H1 (cell line): ENCODE data around the gene CNTROB. TPM values are rescaled to one million over a fixed set of nuclear protein-coding genes. Genes with fewer than 3 reads are reported as not detected.

Experiments
- CTCF ChIA-PET: fragments of 300-600 bp; sonication (Branson Sonifier 250); formaldehyde crosslinking; loops from one replicate; lab custom pipeline; 2021; ENCODE audit not compliant: partially characterized antibody; lab: Charles Lee
- POLR2A ChIA-PET: fragments of 300-600 bp; sonication (Branson Sonifier 250); formaldehyde crosslinking; loops from one replicate; lab custom pipeline; 2021; ENCODE audit warnings: inconsistent platforms; ENCODE audit not compliant: partially characterized antibody; lab: Charles Lee
- DNase-seq, 2 experiments: peaks; one replicate each; pipeline versions ENCODE4 v3.0.0 to v3.0.0-alpha.2; 2010 to 2022; ENCODE audit warnings: low spot score in 2 of 2, low read depth in 1 of 2, mixed read lengths in 1 of 2
- FAIRE-seq: peaks from 2 replicates; lab custom pipeline; 2011; peaks lifted over from hg19 to GRCh38; lab: Jason Lieb, UNC
- H2AFZ ChIP-seq: 2 replicates; pipeline ENCODE4 v1.8.1; 2012; ENCODE audit warnings: low read length, inconsistent platforms
- H2AK5ac ChIP-seq: 2 replicates; pipeline ENCODE4 v1.6.1; 2013; ENCODE audit warnings: low read depth, low read length
- H2BK120ac ChIP-seq: replicated peaks from 2 replicates; pipeline ENCODE3; 2013; ENCODE audit warnings: low read depth, low read length, inconsistent platforms
- H2BK12ac ChIP-seq: 2 replicates; pipeline ENCODE4 v1.6.1; 2013; ENCODE audit warnings: low read depth, low read length
- H2BK15ac ChIP-seq: 2 replicates; pipeline ENCODE4 v1.6.1; 2013; ENCODE audit warnings: low read length
- H2BK20ac ChIP-seq: 2 replicates; pipeline ENCODE4 v1.6.1; 2013; ENCODE audit warnings: low read length
- H2BK5ac ChIP-seq: 2 replicates; pipeline ENCODE4 v1.6.1; 2013; ENCODE audit warnings: low read depth, low read length
- H3K14ac ChIP-seq: 2 replicates; pipeline ENCODE4 v1.6.1; 2013; ENCODE audit warnings: inconsistent platforms; ENCODE audit not compliant: insufficient read length
- H3K18ac ChIP-seq: 2 replicates; pipeline ENCODE4 v1.6.1; 2013; ENCODE audit warnings: low read length; ENCODE audit errors: extremely low read depth
- H3K23ac ChIP-seq: 2 replicates; pipeline ENCODE4 v1.6.1; 2013; ENCODE audit warnings: inconsistent platforms; ENCODE audit not compliant: insufficient read length
- H3K23me2 ChIP-seq: 2 replicates; pipeline ENCODE4 v1.6.1; 2013; ENCODE audit warnings: low read depth, low read length
- H3K27ac ChIP-seq: 2 replicates; pipeline ENCODE4 v1.6.1; 2011; ENCODE audit warnings: low read depth, low read length, inconsistent platforms
- H3K27me3 ChIP-seq, 4 experiments: replicated peaks in 1 of 4; 1 replicate in 1 of 4; 2 replicates in 3 of 4; pipeline versions ENCODE4 v1.6.1 to v1.8.1; 2011 to 2013; ENCODE audit warnings: low read length in 3 of 4, mild to moderate bottlenecking in 3 of 4, inconsistent platforms in 2 of 4, mixed read lengths in 2 of 4, moderate library complexity in 1 of 4; ENCODE audit not compliant: control insufficient read depth in 3 of 4, insufficient read depth in 3 of 4; ENCODE audit errors: extremely low read depth in 1 of 4
- H3K36me3 ChIP-seq, 4 experiments: 2 replicates each; pipeline versions ENCODE4 v1.6.1 to v1.8.1; 2011 to 2013; ENCODE audit warnings: mild to moderate bottlenecking in 4 of 4, low read length in 3 of 4, moderate library complexity in 2 of 4, control low read depth in 1 of 4, inconsistent platforms in 1 of 4; ENCODE audit not compliant: insufficient read depth in 4 of 4, control insufficient read depth in 2 of 4
- H3K4ac ChIP-seq: replicated peaks from 2 replicates; pipeline ENCODE3; 2013; ENCODE audit warnings: low read length, low read depth, mixed read lengths, inconsistent platforms; ENCODE audit not compliant: insufficient read length
- H3K4me1 ChIP-seq, 4 experiments: replicated peaks in 1 of 4; 1 replicate in 1 of 4; 2 replicates in 3 of 4; pipeline versions ENCODE4 v1.6.1 to v1.8.1; 2011 to 2013; ENCODE audit warnings: low read length in 3 of 4, inconsistent platforms in 2 of 4, mixed read lengths in 1 of 4; ENCODE audit not compliant: insufficient read depth in 4 of 4, control insufficient read depth in 3 of 4
- H3K4me2 ChIP-seq, 2 experiments: 2 replicates each; pipeline versions ENCODE4 v1.6.1 to v1.8.1; 2011 to 2013; ENCODE audit warnings: low read depth in 2 of 2, low read length in 2 of 2, control low read depth in 1 of 2, inconsistent platforms in 1 of 2, mild to moderate bottlenecking in 1 of 2; ENCODE audit not compliant: insufficient read depth in 1 of 2
- H3K4me3 ChIP-seq, 4 experiments: fragments of 200-600, 300-600 bp in 1 of 4; sonication (generic), shearing (Covaris generic), sonication (Bioruptor Twin) in 1 of 4; 2 replicates each; pipeline versions ENCODE4 v1.5.1 to v1.8.1; 2011 to 2016; ENCODE audit warnings: low read length in 4 of 4, low read depth in 3 of 4, control low read depth in 2 of 4, inconsistent platforms in 2 of 4, mild to moderate bottlenecking in 2 of 4, mixed read lengths in 1 of 4, moderate library complexity in 1 of 4; ENCODE audit not compliant: insufficient read depth in 2 of 4; ENCODE audit errors: extremely low read depth in 1 of 4
- H3K56ac ChIP-seq: replicated peaks from 2 replicates; pipeline ENCODE3; 2013; ENCODE audit warnings: low read depth, mild to moderate bottlenecking, mixed read lengths, low read length, inconsistent platforms; ENCODE audit not compliant: insufficient read length
- H3K79me1 ChIP-seq: 2 replicates; pipeline ENCODE4 v1.6.1; 2013; ENCODE audit warnings: low read depth, low read length, control low read depth
- H3K79me2 ChIP-seq, 2 experiments: 2 replicates each; pipeline versions ENCODE4 v1.6.1 to v1.8.1; 2012 to 2013; ENCODE audit warnings: low read length in 2 of 2, mild to moderate bottlenecking in 2 of 2, inconsistent platforms in 1 of 2; ENCODE audit not compliant: insufficient read depth in 2 of 2, control insufficient read depth in 1 of 2
- H3K9ac ChIP-seq, 4 experiments: replicated peaks in 1 of 4; 1 replicate in 1 of 4; 2 replicates in 3 of 4; pipeline versions ENCODE4 v1.6.1 to v1.8.1; 2011 to 2013; ENCODE audit warnings: low read depth in 3 of 4, low read length in 3 of 4, control low read depth in 2 of 4, mild to moderate bottlenecking in 2 of 4, moderate library complexity in 2 of 4, inconsistent platforms in 1 of 4; ENCODE audit errors: extremely low read depth in 1 of 4
- H3K9me3 ChIP-seq, 2 experiments: 2 replicates each; pipeline versions ENCODE4 v1.6.1 to v1.8.1; 2012 to 2013; ENCODE audit warnings: mild to moderate bottlenecking in 2 of 2, moderate library complexity in 2 of 2, control low read depth in 1 of 2, inconsistent platforms in 1 of 2, low read depth in 1 of 2, low read length in 1 of 2, mixed read lengths in 1 of 2; ENCODE audit not compliant: insufficient read depth in 2 of 2
- H4K20me1 ChIP-seq, 2 experiments: replicated peaks in 1 of 2; 2 replicates each; pipeline versions ENCODE3 to v1.8.1; 2011 to 2013; ENCODE audit warnings: inconsistent platforms in 2 of 2, low read length in 2 of 2, mild to moderate bottlenecking in 1 of 2; ENCODE audit not compliant: insufficient read depth in 2 of 2, control insufficient read depth in 1 of 2
- H4K5ac ChIP-seq: 2 replicates; pipeline ENCODE4 v1.6.1; 2013; ENCODE audit warnings: low read length, low read depth, mixed read lengths, inconsistent platforms; ENCODE audit not compliant: insufficient read length
- H4K8ac ChIP-seq: 2 replicates; pipeline ENCODE4 v1.8.0; 2013; ENCODE audit warnings: mild to moderate bottlenecking, moderate library complexity, low read length, inconsistent platforms; ENCODE audit not compliant: insufficient read depth; ENCODE audit errors: extremely low read depth
- H4K91ac ChIP-seq: replicated peaks from 2 replicates; pipeline ENCODE3; 2013; ENCODE audit warnings: low read length, mixed read lengths, inconsistent platforms; ENCODE audit not compliant: insufficient read length
- FOSL1 ChIP-seq: IDR thresholded peaks from 2 replicates; pipeline ENCODE4 v1.6.1; 2011; ENCODE audit warnings: mild to moderate bottlenecking, low read depth, low read length, moderate library complexity; ENCODE audit not compliant: insufficient read depth
- HDAC2 ChIP-seq, 2 experiments: fragments of 300-600 bp in 1 of 2; sonication (generic) in 1 of 2; IDR thresholded peaks; 2 replicates each; pipeline ENCODE4 v1.6.1; 2011 to 2012; ENCODE audit warnings: low read depth in 2 of 2, low read length in 2 of 2, mild to moderate bottlenecking in 2 of 2, moderate library complexity in 2 of 2, borderline replicate concordance in 1 of 2, inconsistent platforms in 1 of 2
- HDAC6 ChIP-seq: IDR thresholded peaks from one replicate; pipeline ENCODE4 v1.7.1; 2012; ENCODE audit warnings: low read depth, mild to moderate bottlenecking, inconsistent platforms, low read length, moderate library complexity
- JUN ChIP-seq: IDR thresholded peaks from 2 replicates; pipeline ENCODE4 v1.6.1; 2011; ENCODE audit warnings: low read depth, mild to moderate bottlenecking, improper control_type of control experiment, low read length
- KDM5A ChIP-seq: fragments of 200-600 bp; IDR thresholded peaks from 2 replicates; pipeline ENCODE4 v1.7.1; 2012; ENCODE audit warnings: mild to moderate bottlenecking, low read length, inconsistent platforms, mixed read lengths
- MAX ChIP-seq: IDR thresholded peaks from 2 replicates; pipeline ENCODE4 v1.6.1; 2012; ENCODE audit warnings: inconsistent platforms
- SIN3A ChIP-seq, 2 experiments: IDR thresholded peaks in 1 of 2; conservative IDR thresholded peaks in 1 of 2; 2 replicates each; pipeline ENCODE4 v1.6.1; 2011 to 2012; ENCODE audit warnings: low read length in 2 of 2, improper control_type of control experiment in 1 of 2, low read depth in 1 of 2, mild to moderate bottlenecking in 1 of 2
- SIX5 ChIP-seq: IDR thresholded peaks from 2 replicates; pipeline ENCODE4 v1.6.1; 2011; ENCODE audit warnings: mild to moderate bottlenecking, low read depth, low read length
- SP2 ChIP-seq: IDR thresholded peaks from 2 replicates; pipeline ENCODE4 v1.6.1; 2012; ENCODE audit warnings: mild to moderate bottlenecking, low read length, inconsistent platforms
- TBP ChIP-seq: IDR thresholded peaks from 2 replicates; pipeline ENCODE4 v1.6.1; 2011; ENCODE audit warnings: low read depth, low read length, improper control_type of control experiment
- WGBS, 2 experiments: shearing (Covaris generic) in 1 of 2; methylation state at CpG; one replicate each; pipeline versions ENCODE4 v1.1.6 to v1.1.7; 2013 to 2015; ENCODE audit warnings: low lambda C conversion rate in 2 of 2, mixed read lengths in 2 of 2, inconsistent platforms in 1 of 2, low coverage in 1 of 2, missing lambda C conversion rate in 1 of 2; ENCODE audit not compliant: insufficient replicate concordance in 2 of 2, insufficient coverage in 1 of 2, insufficient read length in 1 of 2; ENCODE audit errors: extremely low coverage in 1 of 2, missing lambda C conversion rate in 1 of 2; 5-methylcytosine and 5-hydroxymethylcytosine counted together
- polyA plus RNA-seq, 7 experiments: library from polyadenylated mRNA; depleted of rRNA in 3 of 7; stranded (reverse) in 5 of 7; unstranded in 2 of 7; fragments of >200 nt in 5 of 7; fragments of 200-250 nt in 2 of 7; gene quantifications; 1 replicate in 5 of 7; 2 replicates in 1 of 7; 4 replicates in 1 of 7; pipeline versions ENCODE4 v1.2.1 to v1.2.3, GENCODE V29; 2011 to 2013; ENCODE audit warnings: missing spikeins in 2 of 7, mixed read lengths in 2 of 7
- total RNA-seq: library from RNA; stranded (reverse); fragmentation: NEBNext Ultra II Directional; extraction: Animal tissue kit (Norgen Biotek cat#: 25700); gene quantifications from 2 replicates; pipeline ENCODE4 v1.2.1, GENCODE V29; 2021
- TF ChIP-seq, protein P1 (sequence below), 3 experiments: IDR thresholded peaks; 1 replicate in 2 of 3; 2 replicates in 1 of 3; pipeline versions ENCODE4 v1.5.1 to v1.6.1; 2011; ENCODE audit warnings: low read length in 3 of 3, mild to moderate bottlenecking in 3 of 3, inconsistent platforms in 2 of 3, low read depth in 1 of 3, moderate library complexity in 1 of 3; ENCODE audit not compliant: insufficient read depth in 1 of 3; ENCODE audit errors: control extremely low read depth in 1 of 3

The CNTROB gene
- total and polyA plus RNA-seq, 2 of the 8 experiments (the other 6 are each of a cell fraction or from before 2014, with no cell fraction given), result 20.5 to 31.9 TPM

- no peak overlapping the region for H2AFZ ChIP-seq
- WGBS, 2 experiments, result 78% methylated on average over 3 of the region's 3 CpGs; no CpG with 5 or more reads in 1 of the 2 experiments
- H2BK120ac ChIP-seq, result no peak overlapping the region
- no peak overlapping the region for H2BK5ac ChIP-seq
- H4K20me1 ChIP-seq, result peaks cover 0 to 7% of the 10 kb centered on the region in 2 experiments
- H3K23me2 ChIP-seq, result peaks cover 19% of the 10 kb centered on the region
- H3K18ac ChIP-seq, result no peak overlapping the region
- H3K14ac ChIP-seq, result no peak overlapping the region
- CTCF ChIA-PET, result interaction anchor here (0.6 to 1.7 kb wide), 6 partner anchors 62 to 184 kb away, joined by 3 to 6 read pairs (median 4); no protein-coding TSS in a partner anchor
- POLR2A ChIA-PET, result no interaction called here
- H2BK20ac ChIP-seq, result no peak overlapping the region
- H4K5ac ChIP-seq, result no peak overlapping the region
- H3K27ac ChIP-seq, result no peak overlapping the region
- peaks cover 17 to 62% (median 53%) of the 10 kb centered on the region in 4 experiments for H3K27me3 ChIP-seq
- no peak overlapping the region for H3K23ac ChIP-seq
- H3K4me1 ChIP-seq, result peaks cover 0 to 10% (median 5%) of the 10 kb centered on the region in 4 experiments; a peak in 5 of 7 replicates
- no peak overlapping the region for H3K4me3 ChIP-seq
- H4K8ac ChIP-seq, result no peak overlapping the region
- H3K4ac ChIP-seq, result no peak overlapping the region
- no peak for DNase-seq
- 0 out of 2 replicates have a peak overlapping the region, but pooled peaks have one; percentile 28 for H2AK5ac ChIP-seq
- no peak overlapping the region for H2BK15ac ChIP-seq
- H3K9me3 ChIP-seq, result no peaks in the 10 kb centered on the region
- H3K9ac ChIP-seq, result no peak overlapping the region
- no peak overlapping the region for H4K91ac ChIP-seq
- H3K4me2 ChIP-seq, result no peak overlapping the region
- no peaks in the 10 kb centered on the region for H3K79me2 ChIP-seq
- H3K36me3 ChIP-seq, result no peaks in the 10 kb centered on the region
- no peaks in the 10 kb centered on the region for H3K79me1 ChIP-seq
- no peak for FAIRE-seq
- no peak overlapping the region for H2BK12ac ChIP-seq
- no peak overlapping the region for H3K56ac ChIP-seq
- TF ChIP-seq, protein P1, sequence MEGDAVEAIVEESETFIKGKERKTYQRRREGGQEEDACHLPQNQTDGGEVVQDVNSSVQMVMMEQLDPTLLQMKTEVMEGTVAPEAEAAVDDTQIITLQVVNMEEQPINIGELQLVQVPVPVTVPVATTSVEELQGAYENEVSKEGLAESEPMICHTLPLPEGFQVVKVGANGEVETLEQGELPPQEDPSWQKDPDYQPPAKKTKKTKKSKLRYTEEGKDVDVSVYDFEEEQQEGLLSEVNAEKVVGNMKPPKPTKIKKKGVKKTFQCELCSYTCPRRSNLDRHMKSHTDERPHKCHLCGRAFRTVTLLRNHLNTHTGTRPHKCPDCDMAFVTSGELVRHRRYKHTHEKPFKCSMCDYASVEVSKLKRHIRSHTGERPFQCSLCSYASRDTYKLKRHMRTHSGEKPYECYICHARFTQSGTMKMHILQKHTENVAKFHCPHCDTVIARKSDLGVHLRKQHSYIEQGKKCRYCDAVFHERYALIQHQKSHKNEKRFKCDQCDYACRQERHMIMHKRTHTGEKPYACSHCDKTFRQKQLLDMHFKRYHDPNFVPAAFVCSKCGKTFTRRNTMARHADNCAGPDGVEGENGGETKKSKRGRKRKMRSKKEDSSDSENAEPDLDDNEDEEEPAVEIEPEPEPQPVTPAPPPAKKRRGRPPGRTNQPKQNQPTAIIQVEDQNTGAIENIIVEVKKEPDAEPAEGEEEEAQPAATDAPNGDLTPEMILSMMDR (IDR thresholded peaks at IDR 0.05; ENCODE audit: control extremely low read depth in 1 of 3, insufficient read depth in 1 of 3, low read depth in 1 of 3, low read length in 3 of 3), result no peak
- no peak for TF ChIP-seq SIN3A (conservative IDR thresholded peaks at IDR 0.05 in 1 of 2, IDR thresholded peaks at IDR 0.05 in 1 of 2; ENCODE audit: low read depth in 1 of 2, low read length in 2 of 2)
- no peak for TF ChIP-seq JUN
- TF ChIP-seq SIX5, result no peak
- TF ChIP-seq FOSL1, result no peak
- no peak for TF ChIP-seq SP2
- no peak for TF ChIP-seq HDAC2 (IDR thresholded peaks at IDR 0.05; ENCODE audit: borderline replicate concordance in 1 of 2, low read depth in 2 of 2, low read length in 2 of 2)
- TF ChIP-seq TBP, result no peak
- no peak for TF ChIP-seq HDAC6
- no peak for TF ChIP-seq KDM5A
- no peak for TF ChIP-seq MAX
Observed at GRCh38 chr17:7927596-7927995, 4.4 kb upstream of the CNTROB start.
